GM21529 (cell line): ENCODE results near the gene TRMO.

Experiments used
- ATAC-seq: cut with Tn5 transposase; IDR thresholded peaks from one replicate; pipeline ENCODE4 v1.9.1; 2021; ENCODE audit not compliant: unreplicated experiment

TRMO gene

DNA sequence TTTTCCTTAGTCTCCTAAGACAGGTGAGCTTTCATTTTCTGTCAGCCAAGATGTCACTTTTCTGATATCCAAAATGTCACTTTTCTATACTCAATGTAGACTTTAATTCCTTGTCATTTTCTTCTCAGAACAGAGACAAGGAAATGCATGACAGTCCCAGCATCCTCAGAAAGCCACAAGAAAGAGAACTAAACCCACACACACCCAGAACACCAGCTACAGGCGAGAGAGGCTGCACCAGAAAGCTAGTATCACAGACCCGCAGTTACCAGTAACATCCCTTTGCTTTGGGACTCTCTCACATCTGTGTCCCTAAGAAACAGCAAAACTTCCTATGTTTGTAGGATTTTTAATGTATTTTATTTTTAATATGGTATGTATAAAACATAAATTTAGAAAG, 17.1 kb downstream of the TRMO start:
- no peak for ATAC-seq

DNA sequence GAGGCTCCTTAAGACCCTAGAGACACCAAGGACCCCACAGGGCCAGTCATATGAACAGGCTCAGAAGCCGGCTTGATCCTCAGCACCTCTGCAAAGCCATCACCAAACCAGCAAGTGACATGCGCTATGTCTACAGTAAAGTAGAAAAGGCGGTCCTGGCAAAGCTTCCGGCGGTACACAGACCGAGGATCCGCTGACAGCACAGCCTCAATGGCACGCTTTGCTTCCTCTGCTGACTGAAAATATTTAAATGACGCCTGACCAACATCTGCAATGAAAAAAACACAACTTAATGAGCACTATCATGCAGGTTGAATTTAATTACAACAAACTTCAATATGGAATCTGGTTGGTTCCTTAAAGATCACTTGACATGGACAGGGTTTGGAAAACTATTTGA, 17.6 kb downstream of the TRMO start:
- ATAC-seq = no peak

DNA sequence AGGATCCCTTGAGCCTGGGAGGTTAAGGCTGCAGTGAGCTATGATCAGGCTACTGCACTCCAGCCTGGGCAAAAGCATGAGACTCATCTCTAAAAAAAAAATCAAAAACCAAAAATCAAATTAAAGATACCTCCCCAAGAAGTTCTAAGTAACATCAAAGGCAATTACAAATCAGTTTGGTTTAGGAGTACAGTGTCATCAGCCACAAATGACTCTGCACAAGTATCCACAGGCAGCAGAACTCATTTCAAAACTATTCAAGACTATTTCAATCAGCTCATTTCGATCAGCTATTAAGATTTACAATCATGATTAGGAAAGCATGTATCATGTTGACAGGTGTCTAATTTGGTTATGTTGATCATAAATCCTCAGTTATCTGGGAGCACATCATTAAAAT, 19.1 kb downstream of the TRMO start:
- no peak for ATAC-seq

DNA sequence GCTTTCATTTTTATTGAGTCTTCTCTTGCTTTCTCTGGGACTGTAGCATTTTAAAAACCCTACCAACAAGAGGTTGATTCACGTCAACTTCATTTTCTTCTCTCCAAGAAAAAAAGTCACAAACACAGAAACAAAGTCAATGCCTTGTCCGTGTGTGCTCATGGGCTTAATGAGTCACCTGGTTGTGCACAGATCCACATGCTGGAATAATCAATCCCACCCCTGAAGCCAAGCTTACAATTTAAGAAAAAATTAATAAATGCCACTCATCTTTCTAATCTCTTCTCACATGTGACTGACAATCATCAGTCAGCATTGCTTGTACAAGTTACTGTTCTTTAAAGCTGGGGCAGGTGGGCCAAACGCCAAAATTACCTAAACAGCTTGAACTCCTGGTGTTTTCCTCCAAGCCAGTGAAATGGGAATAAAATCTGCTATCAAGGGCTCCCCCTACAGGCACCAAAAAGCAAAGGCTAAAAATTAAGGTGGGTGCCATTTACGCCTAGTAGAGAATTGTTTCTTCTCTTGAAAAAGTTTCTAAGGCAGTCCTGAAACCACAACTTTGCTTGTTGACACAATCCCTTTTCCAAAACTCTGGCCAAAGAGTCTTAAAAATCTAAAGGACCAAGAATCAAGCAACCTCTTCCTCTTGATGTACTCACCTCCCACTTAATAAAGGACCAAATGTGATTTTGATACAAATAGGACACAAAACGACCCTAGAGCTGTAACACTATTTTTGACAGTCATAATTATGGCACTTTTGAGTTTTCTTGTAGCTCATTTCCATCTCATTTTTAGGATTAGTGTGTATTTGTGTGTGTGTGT, 21.3 kb downstream of the TRMO start:
- no peak for ATAC-seq

DNA sequence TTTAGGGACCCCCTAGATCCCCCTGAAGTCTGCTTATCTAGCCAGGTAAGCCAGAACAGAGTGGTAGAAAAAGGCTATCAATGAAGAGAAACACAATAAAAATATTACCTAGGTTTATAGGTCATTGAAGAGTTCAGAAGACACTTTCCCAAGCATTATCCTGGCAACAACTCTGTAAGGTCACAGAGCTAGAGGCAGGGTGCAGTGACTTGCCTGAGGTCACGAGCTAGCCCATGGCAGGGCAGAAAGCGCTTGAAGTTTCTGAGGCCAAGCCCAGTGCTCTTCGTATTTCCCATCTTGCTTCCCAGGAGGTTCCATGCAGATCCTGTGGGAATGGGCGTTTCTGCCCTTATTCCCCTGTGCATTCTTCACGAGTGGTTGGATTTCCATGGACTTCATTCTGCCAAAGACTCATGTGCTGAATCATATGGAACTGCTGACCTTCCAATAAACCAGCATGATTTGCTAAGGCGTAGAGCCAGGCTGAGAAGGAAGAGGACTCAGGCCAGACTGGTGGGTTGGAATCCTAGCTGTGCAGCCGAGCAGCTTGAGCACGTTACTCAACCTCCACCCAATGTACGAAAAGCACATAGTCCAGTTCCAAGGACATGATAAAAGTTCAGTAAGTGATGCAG, 22.1 kb downstream of the TRMO start:
- no peak for ATAC-seq

DNA sequence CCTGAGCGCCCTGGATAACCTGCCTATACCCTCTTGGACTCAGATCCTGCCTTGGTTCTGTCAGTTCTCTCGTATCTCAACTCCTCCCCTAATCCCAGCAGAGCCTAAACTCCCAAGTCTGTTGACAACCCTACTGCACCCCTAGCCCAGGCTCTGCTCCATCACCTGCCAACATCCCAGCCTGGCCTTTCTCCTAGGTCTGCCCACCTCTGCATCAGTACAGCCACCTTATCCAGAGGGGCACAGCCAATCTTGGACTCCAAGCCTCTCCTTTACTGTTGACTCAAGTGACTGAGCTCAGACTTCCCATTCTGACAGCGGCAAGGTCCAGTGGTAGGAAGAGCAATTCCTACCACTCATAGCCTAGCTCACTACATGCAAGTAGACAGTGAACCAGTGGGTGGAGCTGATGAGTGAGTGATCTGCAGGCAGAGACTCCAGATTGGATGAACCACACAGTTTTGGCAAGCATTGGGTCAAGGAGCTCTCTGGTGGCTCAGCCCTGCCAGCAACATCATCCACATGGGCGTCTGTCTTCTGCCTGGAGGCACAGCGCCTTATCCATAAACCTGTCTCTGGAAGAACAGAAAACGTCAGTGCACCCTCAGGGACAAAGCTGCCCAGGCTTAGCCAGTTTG, 26.5 kb downstream of the TRMO start:
- ATAC-seq = no peak

DNA sequence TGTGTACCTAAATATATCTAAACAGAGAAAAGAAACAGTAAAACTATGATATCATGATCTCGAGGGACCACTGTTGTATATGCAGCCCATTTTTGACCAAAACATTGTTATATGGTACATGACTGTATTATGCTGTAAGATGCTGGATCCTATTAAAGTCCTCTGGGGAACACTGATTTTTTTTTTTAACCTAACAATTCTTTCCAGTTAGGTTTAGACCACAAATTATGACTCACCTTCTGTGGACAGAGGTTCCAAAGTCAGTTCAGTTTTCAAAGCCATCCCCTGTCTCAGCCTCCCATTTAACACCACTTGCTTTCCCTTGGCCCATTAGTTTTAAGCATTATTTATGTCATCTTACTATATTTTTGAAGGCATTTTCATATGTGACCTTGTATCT, 27.1 kb downstream of the TRMO start:
- ATAC-seq = no peak

DNA sequence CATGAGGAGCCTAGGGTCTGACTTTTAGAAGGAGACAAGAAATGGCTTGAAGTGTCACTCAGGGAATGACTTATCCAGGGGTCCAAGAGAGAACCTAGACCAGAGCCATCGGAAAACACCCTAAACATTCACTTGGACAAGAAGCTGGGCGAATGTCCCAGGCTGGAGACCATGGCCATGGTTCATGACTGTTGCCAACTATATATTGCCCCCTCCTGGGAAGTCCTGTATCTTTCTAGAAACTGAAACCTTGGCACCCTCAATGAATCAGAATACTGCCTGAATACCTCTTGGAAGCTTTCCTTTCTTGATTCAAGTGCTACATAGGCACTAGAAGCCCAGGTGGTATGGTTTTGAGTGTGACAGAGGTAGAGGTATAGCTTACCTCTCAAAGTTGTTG, 29.9 kb downstream of the TRMO start:
- no peak for ATAC-seq

DNA sequence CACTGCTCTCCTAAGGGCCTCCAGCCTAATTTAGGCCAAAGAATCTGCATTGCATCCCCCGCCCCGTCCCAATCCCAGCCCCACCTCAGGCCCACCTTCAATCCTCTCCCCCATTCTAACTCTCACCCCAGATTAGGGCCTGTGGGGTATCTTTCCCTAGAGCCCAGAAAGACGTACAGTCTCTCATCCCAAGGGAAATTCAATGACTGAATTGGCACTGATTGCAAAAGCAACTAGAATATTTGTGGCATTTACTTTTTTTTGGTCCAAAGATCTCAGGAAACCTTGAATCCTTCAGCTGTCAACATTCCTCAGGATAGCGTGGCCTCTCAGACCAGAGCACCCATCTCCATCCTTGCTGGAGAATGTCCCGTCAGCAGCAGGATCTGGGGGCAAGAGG, 30.6 kb downstream of the TRMO start:
- no peak for ATAC-seq

DNA sequence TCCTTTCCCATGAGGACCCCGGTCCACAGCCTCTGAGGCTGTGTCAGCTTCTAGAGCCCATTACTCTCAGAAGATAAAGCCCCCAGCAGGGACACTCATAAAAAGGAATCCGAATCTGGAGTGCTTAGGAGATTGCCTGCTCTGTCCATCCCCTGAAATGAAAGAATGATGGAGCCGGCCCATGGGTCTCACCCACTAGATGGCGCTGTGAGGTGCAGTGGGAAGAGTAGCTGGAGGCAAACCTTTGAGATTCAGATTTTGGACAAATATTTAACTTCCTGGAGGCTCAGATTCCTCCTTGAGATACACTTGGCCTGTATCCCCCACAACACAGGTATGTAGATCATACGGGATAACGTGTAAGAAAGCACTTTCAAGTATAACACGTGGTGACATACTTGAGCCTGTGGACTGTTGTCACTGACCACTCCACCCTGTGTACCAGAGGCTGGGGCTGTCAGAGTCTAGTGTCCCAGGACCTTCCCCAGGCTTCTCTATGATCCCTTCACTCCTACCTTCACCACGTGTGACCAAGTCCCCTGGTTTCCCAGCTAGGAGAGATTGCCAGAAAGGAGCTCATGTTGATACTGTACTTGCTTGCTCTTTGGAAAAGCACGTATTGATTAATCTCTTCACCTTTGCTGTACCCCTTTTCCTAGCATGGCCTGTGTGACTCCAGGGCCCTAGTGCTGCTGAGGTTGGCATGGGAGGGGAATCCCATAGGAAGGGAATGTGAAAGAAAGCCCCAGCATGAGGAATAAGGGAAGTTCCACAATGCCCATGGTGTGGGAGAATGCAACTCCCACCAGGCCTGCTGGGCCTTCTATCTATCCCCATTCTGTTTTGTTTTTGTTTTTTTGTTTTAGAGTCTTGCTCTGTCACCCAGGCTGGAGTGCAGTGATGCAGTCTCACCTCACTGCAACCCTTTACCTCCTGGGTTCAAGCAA, 32.1 kb downstream of the TRMO start:
- no peak for ATAC-seq

DNA sequence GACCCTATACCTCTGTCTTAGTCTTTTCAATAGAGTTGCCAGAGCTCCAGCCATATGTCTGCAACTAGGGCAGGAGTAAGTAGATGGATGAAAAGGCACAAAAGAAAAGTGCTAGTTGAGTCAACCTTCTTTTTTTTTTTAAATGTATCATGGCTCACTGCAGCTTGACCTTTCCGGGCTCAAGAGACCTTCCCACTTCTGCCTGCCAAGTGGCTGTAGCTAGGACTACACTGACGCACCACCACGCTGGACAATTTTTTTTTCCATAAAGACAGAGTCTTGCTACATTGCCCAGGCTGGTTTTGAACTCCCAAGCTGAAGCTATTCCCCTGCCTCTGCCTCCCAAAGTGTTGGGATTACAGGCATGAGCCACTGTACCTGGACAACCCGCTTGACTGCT, 42.0 kb downstream of the TRMO start:
- no peak for ATAC-seq

DNA sequence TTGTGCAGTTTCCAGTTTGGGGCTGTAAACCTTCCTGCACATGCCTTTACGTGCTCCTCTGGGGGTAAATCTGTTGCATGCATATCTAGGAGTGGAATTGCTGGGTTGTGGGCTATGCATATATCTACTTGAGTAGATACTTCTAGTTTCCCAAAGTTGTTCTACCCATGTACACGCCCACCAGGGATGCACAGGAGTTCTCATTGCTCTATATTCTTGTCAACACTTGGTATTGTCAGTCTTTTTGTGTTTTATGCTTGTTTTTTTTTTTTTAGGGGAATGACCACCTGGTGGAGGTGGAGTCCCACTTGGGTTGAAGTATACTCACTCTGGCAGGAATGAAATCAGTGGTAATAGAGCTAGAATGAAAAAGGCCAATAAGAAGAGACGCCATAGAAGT, 46.2 kb downstream of the TRMO start:
- ATAC-seq = no peak

DNA sequence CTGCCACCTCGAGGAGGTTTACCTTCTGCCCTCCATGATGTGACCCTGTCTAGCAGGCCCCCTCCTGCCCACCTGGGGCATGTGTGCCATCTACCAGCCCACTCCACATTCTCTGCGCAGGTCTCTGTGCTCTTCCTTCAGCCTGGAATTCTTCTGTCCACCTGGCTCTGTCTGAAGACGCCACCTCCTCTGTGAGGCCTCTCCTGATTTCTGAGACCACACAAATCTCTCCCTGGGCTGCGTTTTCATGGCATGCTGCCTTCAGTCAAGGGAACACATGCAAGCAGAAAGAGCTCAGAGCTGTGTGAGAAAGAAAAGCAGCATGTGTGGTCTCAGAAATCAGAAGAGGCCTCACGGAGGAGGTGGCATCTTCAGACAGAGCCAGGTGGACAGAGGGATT, 47.2 kb downstream of the TRMO start:
- no peak for ATAC-seq

DNA sequence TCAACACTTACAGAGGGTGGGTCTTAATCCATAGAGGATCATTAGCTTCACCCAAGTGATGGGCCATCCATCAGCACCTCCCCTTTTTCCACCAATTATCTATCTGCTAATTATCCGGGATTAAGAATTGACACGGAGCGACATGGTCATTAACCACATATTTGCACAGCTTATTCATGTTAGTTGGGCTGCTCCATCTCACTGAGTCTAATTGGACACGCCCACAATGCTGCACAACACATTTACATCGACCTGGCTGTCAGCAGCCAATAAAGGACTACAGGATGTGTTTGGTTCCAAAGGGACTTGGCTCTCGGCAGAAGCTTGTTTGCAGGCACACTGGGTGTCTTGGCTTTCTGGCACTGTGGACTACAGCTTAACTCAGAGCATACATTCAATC, 47.7 kb downstream of the TRMO start:
- no peak for ATAC-seq

DNA sequence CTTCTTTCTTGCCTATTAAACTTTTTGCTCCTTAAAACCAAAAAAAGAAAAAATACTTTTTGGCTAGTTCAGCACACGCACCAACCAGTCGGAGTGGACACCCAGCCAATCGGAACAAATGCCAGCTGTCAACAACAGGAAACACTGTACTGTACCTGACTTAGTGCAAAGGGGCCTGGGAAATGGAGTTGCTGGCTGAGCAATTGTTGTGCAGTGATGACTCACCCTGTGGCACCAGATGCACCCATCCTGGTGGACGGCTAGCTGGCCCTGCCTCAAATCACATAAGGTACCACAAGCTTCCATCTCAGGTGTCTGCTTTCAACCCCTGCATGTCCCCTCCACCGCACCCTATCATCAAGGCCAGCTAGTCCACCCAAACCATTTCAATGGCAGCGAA, 48.4 kb downstream of the TRMO start:
- no peak for ATAC-seq

DNA sequence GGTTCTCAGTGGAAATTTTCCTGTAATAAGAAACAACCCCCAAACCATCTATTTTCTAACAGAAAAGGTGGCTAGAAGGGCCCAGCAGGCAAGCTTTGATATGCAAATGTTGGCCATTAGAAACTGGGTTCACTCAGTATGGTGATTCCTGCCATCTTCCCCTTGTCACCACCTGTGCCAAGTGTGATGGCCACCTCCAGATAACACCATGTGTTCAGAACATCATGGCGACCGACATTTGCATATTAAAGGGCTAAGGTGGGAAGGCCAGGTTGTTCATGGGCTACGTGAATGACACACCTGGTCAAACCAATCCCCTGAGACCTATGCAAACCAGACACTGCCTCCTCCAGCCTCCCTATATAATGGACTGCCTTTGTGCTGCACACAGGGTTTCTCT, 48.9 kb downstream of the TRMO start:
- ATAC-seq = no peak

DNA sequence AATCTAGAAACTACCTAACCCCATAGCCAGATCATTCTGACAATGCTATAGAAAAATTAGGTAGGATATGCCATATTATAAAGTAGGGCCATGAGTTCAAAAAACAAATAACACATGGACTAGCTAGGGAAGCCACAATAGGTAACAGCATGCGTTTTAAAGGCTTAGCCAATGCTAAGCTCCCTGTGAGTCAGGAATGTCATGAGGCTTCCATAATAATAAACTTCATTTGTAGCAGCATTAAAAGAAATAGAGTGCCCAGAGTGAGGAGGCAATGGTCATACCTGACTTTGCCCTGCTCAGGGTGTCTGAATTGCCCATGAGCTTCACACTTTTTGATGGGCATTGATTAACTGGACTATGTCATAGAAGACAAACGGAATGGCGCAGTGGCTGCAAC, 53.4 kb downstream of the TRMO start:
- no peak for ATAC-seq

DNA sequence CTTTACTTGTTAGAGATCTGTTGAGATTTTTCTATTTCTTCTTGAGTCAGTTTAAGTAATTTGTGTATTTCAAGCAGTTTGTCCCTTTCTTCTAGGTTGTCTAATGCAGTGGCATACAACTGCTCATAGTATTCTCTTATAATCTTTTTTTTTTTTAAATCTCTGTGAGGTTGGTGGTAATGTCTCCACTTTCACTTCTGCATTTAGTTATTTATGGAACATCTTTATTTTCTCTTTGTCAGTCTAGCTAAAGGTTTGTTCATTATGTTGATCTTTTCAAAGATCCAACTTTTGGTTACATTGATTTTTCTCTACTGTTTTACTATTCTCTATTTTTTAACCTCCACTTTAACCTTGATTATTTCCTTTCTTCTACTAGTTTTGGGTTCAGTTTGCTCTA, 55.5 kb downstream of the TRMO start:
- no peak for ATAC-seq

DNA sequence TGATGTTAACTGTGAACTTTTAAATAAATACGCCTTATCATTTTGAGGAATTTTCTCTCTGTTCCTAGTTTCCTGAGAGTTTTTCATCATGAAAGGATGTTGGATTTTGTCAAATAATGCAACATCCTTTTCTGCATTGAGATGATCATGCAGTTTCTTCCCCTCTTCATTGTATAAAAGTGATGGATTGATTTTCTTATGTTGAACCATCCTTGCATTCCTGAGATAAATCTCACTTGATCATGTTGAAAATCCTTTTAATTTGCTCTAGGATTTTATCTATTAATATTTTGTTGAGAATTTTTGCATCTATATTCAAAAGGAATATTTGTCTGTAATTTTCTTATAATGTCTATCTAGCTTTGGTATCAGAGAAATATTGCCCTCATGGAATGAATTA, 56.0 kb downstream of the TRMO start:
- no peak for ATAC-seq

DNA sequence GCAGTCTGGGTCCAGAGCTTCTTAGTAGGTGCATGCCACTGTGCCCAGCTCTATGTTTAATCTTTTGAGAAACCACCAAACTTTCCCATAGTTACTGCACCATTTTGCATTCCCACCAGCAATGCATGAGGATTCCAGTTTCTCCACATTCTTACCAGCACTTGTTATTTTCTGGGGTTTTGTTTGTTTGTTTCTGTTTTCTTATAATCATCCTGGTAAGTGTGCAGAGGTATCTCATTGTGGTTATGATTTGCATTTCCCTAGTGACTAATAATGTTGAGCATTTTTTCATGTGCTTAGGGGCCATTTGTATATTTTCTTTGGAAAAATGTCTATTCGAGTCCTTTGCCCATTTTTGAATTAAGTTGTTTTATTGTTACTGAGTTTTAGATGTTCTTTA, 57.9 kb downstream of the TRMO start:
- ATAC-seq = no peak

DNA sequence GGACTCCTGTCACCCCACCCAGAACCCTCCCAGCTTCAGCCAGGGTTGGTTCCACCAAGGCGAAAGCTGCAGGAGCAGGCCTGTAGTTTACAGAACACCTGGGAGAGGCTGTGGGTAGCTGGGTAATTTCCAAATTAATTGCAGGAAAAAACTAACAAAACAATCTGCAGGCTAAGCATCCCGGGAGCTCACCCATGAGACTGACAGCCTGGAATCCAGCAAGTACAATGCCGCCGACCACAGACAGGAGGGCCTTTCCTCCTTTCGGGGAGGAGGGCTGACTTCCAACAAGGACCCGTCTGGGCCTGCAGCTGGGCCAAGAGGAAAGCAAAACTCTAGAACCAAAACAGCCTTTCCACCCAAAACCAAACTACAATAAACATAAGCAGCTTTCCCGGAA, 59.0 kb downstream of the TRMO start:
- ATAC-seq = no peak
